ENCODE measurements around the gene UNC119B.
"Not testable (repeated sequence)": the region's sequence is repeated elsewhere in the genome, so short reads cannot be mapped to it uniquely, and the experiment has no call there.

Gene UNC119B

DNA sequence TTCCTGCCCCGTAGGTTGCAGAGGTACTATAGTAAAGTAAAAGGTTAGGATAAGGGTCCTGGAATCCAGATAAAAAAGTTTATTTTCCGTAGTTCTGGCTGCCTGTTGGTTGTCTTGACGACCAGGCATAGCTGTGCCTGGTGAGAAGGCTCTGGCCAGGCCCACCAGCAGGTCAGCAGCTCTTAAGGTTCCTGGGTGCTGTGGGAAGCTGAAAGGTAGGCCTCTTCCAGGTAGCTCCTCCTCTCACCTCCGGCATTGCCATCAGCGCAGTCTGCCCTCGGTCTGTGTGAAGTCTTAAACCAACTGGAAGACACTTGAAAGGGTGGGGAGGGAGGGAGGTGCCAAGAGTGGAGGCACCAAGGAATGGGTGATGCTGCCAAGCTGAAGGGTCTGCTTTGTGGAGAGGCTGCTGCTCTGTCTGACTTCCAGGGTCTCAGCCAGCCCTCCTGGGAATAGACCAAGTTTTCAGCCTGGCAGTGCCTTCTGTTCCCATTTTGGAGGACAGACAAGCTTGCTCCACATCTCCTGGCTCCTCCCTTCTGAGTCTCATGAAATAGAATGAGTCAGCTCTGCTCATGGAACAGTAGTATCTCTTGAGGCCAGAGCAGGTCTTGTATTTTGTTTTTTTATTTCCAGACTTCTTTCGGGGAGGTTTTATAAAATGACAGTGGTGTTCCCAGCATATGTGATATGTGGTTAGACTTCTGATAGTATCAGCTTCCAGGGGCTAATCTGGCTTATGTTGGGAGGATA is 10.2 kb downstream of the UNC119B start:
- DNase-seq, result no peak

DNA sequence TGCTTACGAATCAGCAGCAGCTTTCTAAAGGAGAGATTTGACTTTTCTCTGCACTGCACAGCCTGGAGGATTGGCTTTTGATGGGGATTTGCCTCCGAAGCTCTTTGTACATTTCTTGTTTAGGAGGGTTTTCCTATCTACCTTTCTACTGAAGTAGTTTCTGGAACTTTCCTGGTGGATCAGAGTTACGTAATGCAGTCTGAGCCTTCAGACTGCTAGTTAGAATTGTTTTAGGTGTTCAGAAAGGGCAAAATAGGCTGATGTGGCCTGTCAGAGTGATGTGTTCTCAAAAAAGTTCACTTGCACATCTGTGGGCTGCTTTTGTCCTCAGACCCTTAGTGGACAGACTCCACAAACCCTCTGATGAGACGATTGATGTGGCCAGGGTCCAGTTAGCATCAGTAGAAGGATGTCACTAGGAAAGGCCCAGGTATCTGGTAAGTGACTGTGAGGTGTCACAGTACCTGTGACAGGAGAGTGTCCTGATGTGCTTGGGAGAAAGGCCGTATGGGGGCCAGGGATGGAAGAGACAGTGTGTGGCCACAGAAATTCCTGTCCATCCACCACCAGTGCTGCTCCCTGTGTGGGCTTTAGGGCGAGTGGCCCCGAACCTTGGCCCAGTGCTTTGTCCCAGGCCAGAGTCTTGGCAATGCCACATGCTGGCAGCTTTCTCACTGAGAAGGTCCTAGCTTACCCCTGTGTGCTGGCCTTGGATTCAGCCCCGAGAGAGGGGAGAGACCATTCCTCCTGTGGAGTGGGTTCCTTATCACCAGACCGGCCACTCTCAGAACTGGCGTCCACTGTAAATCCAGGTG is 10.9 kb downstream of the UNC119B start:
- DNase-seq, result no peak

- DNase-seq, result no peak
These were observed 11.6 kb downstream of the UNC119B start for GRCh38 chr12:120721866-120722265.

DNA sequence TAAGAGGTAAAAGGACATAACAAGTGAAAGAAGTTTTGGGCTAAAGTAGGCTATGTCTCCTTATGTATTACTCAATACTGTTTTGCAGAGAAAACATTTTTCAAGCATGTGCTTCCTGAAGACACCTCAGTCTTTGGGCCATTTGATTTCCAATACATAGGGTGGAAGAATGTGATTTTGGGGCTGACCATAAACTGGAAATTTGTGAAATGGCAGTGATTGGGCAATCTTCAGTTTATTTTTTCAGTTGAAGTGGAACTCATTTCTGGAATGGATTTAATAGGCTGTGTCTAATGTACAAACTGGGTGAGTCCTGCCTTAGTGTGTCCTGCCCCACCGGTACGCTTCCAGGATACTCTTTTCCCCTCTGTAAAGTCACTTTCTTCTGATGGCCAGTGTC is 12.5 kb downstream of the UNC119B start:
- DNase-seq, result no peak

- no peak for DNase-seq
These were observed 14.5 kb downstream of the UNC119B start for GRCh38 chr12:120724720-120725119.

GRCh38 chr12:120725151-120725658 is 14.9 kb downstream of the UNC119B start:
- no peak for DNase-seq

DNA sequence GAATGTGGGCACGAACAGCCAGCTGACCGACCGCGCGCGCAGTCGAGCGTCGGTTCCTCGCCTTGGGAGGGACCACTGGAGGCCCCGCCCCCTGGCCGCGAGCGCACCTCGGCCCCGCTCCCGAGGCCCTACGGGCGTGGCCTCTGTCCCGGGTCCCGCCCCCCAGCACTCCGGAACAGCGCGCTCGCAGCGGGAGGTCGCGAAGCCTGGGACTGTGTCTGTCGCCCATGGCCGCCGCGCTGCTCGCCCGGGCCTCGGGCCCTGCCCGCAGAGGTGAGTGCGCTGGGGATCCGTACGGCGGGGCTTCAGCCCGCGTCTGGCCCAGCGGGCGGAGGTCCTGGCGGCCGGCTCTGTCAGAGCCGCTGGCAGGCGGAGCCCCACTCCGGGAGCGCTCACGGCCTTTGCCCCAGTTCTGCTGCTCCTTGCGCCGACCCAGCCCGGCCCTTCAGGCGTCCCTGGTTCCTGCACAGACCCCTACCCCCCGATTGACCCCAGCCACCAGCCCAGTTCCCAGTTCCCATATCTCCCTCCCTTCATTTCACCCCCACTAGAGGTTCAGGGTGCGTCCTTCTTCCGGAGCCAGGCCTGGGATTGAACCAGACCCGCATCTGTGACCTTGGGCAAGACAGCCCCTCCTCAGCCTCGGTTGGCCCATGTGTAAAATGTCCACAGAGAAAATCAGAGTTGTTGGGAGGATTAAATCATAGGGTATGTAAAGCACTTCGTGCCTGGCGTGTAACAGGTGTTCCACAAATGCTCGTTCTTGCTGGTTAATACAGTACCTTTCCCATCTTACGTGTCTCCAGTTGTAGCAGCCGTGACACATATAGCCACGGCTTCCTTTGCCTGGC is 15.6 kb downstream of the UNC119B start, which contains the start of gene ACADS:
TSS of gene ACADS (plus strand) at position 168 of the 851 bp plus-strand sequence. CDS start at position 228, 60 bp downstream.
- peak; percentile 91 for DNase-seq

- DNase-seq, result no peak
These were observed 16.2 kb downstream of the UNC119B start for GRCh38 chr12:120726510-120726793.

DNA sequence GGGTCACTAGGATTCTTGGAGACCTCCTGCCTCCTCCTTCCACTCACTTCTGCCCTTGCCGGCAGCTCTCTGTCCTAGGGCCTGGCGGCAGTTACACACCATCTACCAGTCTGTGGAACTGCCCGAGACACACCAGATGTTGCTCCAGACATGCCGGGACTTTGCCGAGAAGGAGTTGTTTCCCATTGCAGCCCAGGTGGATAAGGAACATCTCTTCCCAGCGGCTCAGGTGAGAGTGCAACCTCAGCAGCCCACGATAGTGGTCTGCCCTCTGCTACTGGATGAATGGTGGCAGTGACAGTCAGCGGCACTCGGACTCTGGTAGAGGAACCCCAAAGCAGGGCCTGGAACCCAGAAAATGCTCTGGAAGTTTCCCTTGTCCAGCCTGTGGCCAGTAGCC is 16.7 kb downstream of the UNC119B start:
- no peak for DNase-seq

DNA sequence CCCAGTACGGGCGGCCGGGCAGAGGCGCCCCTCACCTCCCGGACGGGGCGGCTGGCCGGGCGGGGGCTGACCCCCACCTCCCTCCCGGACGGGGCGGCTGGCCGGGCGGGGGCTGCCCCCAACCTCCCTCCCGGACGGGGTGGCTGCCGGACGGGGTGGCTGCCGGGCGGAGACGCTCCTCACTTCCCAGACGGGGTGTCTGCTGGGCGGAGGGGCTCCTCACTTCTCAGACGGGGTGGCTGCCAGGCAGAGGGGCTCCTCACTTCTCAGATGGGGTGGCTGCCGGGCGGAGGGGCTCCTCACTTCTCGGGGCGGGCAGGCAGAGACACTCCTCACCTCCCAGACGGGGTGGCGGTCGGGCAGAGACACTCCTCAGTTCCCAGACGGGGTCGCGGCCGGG is 21.9 kb downstream of the UNC119B start:
- DNase-seq, result not testable (repeated sequence)

GRCh38 chr12:120733574-120733973 is 23.3 kb downstream of the UNC119B start:
- no peak for DNase-seq

DNA sequence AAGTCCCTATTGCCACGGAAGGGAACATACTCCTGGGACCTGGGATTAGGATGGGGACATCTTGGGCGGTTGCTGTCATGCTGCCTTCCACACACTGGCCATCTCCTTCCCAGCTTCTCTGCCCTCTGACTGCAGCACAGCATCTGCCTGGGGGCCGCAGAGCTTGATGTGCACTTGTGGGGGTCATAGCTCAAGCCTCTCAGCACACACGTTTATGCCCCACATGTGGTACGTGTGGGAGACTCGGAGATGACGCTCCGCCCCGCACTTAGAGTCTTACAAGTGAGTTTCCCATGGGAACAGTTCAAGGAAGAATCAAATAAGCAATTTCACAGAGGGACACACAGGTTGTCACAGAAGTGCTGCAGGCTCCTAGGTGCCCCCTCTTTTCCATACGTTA is 24.0 kb downstream of the UNC119B start:
- no peak for DNase-seq

DNA sequence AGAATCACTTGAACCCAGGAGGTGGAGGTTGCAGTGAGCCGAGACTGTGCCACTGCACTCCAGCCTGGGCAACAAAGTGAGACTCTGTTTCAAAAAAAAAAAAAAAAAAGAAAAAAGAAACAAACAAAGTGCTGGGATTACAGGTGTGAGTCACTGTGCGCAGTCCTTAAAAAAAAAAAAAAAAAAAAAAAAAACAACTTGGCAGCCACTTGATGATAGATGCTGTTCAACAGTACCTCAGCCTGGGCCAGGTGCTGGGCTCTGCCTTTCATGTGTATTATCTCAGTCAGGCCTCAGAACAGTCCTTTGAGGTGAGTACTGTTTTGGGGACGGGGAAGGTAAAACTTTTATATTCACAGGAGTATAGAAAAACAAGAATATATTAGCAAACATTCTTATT is 24.9 kb downstream of the UNC119B start:
- no peak for DNase-seq

DNA sequence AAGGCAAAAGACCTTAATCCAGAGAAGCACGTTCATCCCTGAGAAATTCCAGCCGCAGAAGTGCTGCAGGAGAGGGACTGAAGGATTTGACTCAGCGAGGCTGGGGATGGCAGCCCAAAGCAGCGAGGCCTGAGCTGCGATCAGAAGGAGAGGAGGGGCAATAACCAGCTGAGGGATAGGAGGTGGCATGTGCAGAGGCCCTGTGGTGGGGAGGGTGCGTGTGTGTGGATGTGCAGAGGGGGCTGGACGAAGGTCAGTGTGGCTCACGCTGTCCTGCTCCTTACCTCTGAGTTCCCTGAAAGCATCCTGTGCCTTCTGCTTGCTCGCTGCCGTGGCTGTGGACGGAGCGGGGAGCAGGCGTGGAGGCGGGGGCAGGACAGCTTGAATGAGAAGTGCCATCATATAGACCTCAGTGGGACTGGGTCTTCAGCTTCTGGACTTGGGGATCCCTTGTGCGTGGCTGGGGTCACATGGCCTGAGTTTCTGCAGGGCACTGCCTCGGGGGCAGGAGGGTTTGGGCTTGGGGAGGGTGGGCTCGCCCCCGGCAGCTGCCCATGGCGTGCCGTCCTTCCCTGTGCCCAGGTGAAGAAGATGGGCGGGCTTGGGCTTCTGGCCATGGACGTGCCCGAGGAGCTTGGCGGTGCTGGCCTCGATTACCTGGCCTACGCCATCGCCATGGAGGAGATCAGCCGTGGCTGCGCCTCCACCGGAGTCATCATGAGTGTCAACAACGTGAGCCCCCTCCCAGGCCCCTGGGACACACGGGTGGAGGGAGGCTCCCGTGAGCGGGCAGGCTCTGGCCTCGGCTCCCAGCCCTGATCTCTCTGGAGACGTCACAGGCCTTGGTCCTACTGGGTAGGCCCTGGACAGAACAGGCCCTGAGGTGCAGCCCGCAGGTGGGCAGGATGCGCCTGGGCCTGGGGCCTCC is 26.4 kb downstream of the UNC119B start:
- no peak for DNase-seq

GRCh38 chr12:120737557-120738251 is 27.4 kb downstream of the UNC119B start:
- DNase-seq, result no peak

DNA sequence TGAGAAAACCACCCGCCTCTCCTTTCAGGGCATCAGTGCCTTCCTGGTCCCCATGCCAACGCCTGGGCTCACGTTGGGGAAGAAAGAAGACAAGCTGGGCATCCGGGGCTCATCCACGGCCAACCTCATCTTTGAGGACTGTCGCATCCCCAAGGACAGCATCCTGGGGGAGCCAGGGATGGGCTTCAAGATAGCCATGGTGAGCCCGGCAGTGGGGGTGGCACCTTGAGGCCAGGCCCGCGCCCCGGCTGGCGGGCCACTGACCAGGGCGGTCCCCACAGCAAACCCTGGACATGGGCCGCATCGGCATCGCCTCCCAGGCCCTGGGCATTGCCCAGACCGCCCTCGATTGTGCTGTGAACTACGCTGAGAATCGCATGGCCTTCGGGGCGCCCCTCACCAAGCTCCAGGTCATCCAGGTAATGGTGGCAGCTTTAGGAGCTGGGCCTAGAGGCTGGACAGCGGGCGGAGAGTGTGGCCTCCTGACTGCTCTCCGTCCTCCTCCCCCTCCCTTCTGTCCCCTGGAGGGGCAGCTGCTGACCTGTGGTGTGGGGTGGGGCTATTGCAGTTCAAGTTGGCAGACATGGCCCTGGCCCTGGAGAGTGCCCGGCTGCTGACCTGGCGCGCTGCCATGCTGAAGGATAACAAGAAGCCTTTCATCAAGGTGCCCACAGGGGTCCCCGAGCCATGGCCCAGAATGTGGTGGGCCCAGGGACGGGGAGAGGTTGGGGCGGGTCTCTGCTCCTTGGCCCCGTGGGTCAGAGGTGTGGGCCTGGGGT is 28.2 kb downstream of the UNC119B start:
- DNase-seq, result no peak

DNA sequence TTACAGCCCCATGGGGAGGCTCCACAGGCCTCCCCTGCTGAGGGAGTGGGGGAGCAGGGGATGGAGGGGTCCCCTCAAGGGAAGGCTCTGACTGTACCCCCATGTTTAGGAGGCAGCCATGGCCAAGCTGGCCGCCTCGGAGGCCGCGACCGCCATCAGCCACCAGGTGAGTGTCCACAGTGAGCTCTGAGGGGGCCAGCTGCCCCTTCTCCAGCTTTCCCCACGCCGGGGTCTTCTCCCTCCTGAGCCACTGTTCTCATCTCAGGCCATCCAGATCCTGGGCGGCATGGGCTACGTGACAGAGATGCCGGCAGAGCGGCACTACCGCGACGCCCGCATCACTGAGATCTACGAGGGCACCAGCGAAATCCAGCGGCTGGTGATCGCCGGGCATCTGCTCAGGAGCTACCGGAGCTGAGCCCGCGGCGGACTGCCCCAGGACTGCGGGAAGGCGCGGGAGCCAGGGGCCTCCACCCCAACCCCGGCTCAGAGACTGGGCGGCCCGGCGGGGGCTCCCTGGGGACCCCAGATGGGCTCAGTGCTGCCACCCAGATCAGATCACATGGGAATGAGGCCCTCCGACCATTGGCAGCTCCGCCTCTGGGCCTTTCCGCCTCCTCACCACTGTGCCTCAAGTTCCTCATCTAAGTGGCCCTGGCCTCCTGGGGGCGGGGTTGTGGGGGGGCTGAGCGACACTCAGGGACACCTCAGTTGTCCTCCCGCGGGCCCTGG is 28.9 kb downstream of the UNC119B start:
- no peak for DNase-seq

- no peak for DNase-seq
These were observed 29.8 kb downstream of the UNC119B start for GRCh38 chr12:120739821-120740613.

DNA sequence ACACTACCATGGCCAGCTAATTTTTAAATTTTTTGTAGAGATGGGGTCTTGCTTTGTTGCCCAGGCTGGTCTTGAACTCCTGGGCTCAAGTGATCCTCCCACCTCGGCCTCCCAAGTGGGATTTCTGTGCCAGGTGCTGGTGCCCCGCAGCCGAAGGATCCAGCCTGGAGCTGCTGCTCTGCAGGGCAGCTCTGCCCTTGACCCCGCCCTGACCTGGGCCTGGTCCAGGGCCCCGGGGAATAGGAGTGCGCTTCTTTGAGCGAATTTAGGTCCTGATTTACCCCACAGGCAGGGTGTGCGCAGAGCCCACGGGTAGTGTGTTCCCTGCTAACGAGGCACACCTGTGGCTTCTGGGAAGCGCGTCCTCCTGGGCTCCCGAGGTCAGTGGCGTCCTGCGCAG is 30.6 kb downstream of the UNC119B start:
- no peak for DNase-seq
